Prostate gland (tissue), 2 donors: ENCODE measurements around the gene RIPOR3. TPM values are rescaled to one million over a fixed set of nuclear protein-coding genes. Genes with fewer than 3 reads are reported as not detected.
"Not testable (repeated sequence)": the region's sequence is repeated elsewhere in the genome, so short reads cannot be mapped to it uniquely, and the experiment has no call there.

Experiments
- DNase-seq: peaks from one replicate; pipeline ENCODE4 v3.0.0-alpha.2; 2019; ENCODE audit warnings: low spot score
- H3K27ac ChIP-seq, 2 donors: fragments of 200-600 bp; sonication (generic); 2 replicates each; pipeline ENCODE4 v1.5.1; 2017 to 2019
- H3K27me3 ChIP-seq: fragments of 200-600 bp; sonication (generic); replicated peaks from 2 replicates; pipeline ENCODE4 v1.5.1; 2019; ENCODE audit not compliant: insufficient read depth
- H3K36me3 ChIP-seq, 2 donors: fragments of 200-600 bp; sonication (generic); 1 replicate in 1 of 2; 2 replicates in 1 of 2; pipeline versions ENCODE4 v1.5.1 to v1.8.1; 2017 to 2019
- H3K4me1 ChIP-seq: fragments of 200-600 bp; sonication (generic); replicated peaks from 2 replicates; pipeline ENCODE4 v1.5.1; 2019
- H3K4me3 ChIP-seq, 2 donors: fragments of 200-600 bp; sonication (generic); 2 replicates each; pipeline ENCODE4 v1.5.1; 2017 to 2019
- H3K9me3 ChIP-seq: fragments of 200-600 bp; sonication (generic); 2 replicates; pipeline ENCODE4 v1.5.1; 2017
- CTCF ChIP-seq, 4 experiments: fragments of 200-600 bp in 2 of 4; fragments of 450-650 bp in 2 of 4; sonication (generic) in 2 of 4; IDR thresholded peaks; 1 replicate in 3 of 4; 2 replicates in 1 of 4; pipeline ENCODE4 v1.5.1; 2016 to 2019; ENCODE audit warnings: antibody characterized with exemption in 4 of 4, mild to moderate bottlenecking in 2 of 4, moderate library complexity in 2 of 4
- POLR2A ChIP-seq: fragments of 450-650 bp; IDR thresholded peaks from one replicate; pipeline ENCODE4 v1.6.1; 2016; ENCODE audit warnings: antibody characterized with exemption, mild to moderate bottlenecking
- POLR2AphosphoS5 ChIP-seq: sonication (generic); formaldehyde crosslinking; IDR thresholded peaks from one replicate; pipeline ENCODE4 v1.6.1; 2017; ENCODE audit warnings: antibody characterized with exemption
- WGBS: methylation state at CpG from one replicate; pipeline ENCODE4 v1.1.5; 2018; 5-methylcytosine and 5-hydroxymethylcytosine counted together
- intact Hi-C: fragments of 100-400 bp; cut with DNase I; formaldehyde crosslinking; loops from one replicate; pipeline ENCODE4 v1.14.2; 2022
- total RNA-seq, 2 donors: library from RNA; depleted of rRNA; stranded (reverse); fragments of >200 nt; gene quantifications; one replicate each; pipeline ENCODE4 v1.1.0, GENCODE V29; 2016

RIPOR3 gene
- total RNA-seq, 2 donors from 2014 or later: 0.55 to 11.3 TPM

- H3K36me3 ChIP-seq: no peaks in the 10 kb centered on the region
- no peak for DNase-seq
- TF ChIP-seq POLR2AphosphoS5: no peak
- no peak for TF ChIP-seq CTCF (IDR thresholded peaks at IDR 0.05)
- TF ChIP-seq POLR2A: no peak
- no peak overlapping the region for H3K27ac ChIP-seq
- H3K27me3 ChIP-seq: no peaks in the 10 kb centered on the region
- H3K4me3 ChIP-seq: no peak overlapping the region
- no peaks in the 10 kb centered on the region for H3K4me1 ChIP-seq
- 79% methylated on average over 11 of the region's 11 CpGs for WGBS
- no peaks in the 10 kb centered on the region for H3K9me3 ChIP-seq
- intact Hi-C loops: no loop called here
Measured at GRCh38 chr20:50701041-50701963, 10.0 kb upstream of the RIPOR3 start.

- Histone ChIP-seq H3K9me3 (no peaks in the 10 kb centered on the region), H3K4me1 (no peaks in the 10 kb centered on the region), H3K27ac (no peak overlapping the region), H3K27me3 (no peaks in the 10 kb centered on the region), H3K4me3 (no peak overlapping the region), H3K36me3 (no peaks in the 10 kb centered on the region)
- intact Hi-C loops: no loop called here
- TF ChIP-seq POLR2A (no peak), CTCF (IDR thresholded peaks at IDR 0.05) (no peak), POLR2AphosphoS5 (no peak)
- 91% methylated on average over 5 of the region's 5 CpGs for WGBS
- no peak for DNase-seq
Measured at GRCh38 chr20:50699688-50700087, 8.3 kb upstream of the RIPOR3 start.

- H3K4me3 ChIP-seq, H3K27me3 ChIP-seq, intact Hi-C loops, DNase-seq, H3K36me3 ChIP-seq, H3K9me3 ChIP-seq, H3K27ac ChIP-seq, H3K4me1 ChIP-seq: not testable (repeated sequence)
- WGBS: 98% methylated on average over 7 of the region's 7 CpGs
Measured at GRCh38 chr20:50698255-50698654, 6.9 kb upstream of the RIPOR3 start.

- H3K27me3 ChIP-seq: no peaks in the 10 kb centered on the region
- H3K4me3 ChIP-seq: no peak overlapping the region
- no peak for TF ChIP-seq POLR2AphosphoS5
- H3K36me3 ChIP-seq: no peaks in the 10 kb centered on the region
- no peak overlapping the region for H3K27ac ChIP-seq
- 45% methylated on average over 9 of the region's 9 CpGs for WGBS
- H3K9me3 ChIP-seq: no peaks in the 10 kb centered on the region
- intact Hi-C loops: no loop called here
- no peak for DNase-seq
- H3K4me1 ChIP-seq: no peaks in the 10 kb centered on the region
Measured at GRCh38 chr20:50695135-50695872, 4.0 kb upstream of the RIPOR3 start.

- WGBS: 69% methylated on average over 9 of the region's 9 CpGs
- no peak overlapping the region for H3K27ac ChIP-seq
- intact Hi-C loops: no loop called here
Measured at GRCh38 chr20:50694379-50695134, 3.2 kb upstream of the RIPOR3 start.

More at GRCh38 chr20:50694379-50695134, 3.2 kb upstream of the RIPOR3 start:
- no peak for DNase-seq
- Histone ChIP-seq H3K27me3 (no peaks in the 10 kb centered on the region), H3K9me3 (no peaks in the 10 kb centered on the region), H3K4me1 (no peaks in the 10 kb centered on the region), H3K4me3 (no peak overlapping the region), H3K36me3 (no peaks in the 10 kb centered on the region)
- TF ChIP-seq POLR2AphosphoS5 (no peak), POLR2A (no peak), CTCF (IDR thresholded peaks at IDR 0.05) (no peak)
